ENCODE measurements around the gene UBE4B. TPM values are rescaled to one million over a fixed set of nuclear protein-coding genes. Genes with fewer than 3 reads are reported as not detected.

UBE4B gene
- total RNA-seq, 1 donor from 2014 or later: 54.8 TPM

- H3K27ac Mint-ChIP-seq (ENCODE audit: unreplicated experiment): no peak overlapping the region
- no peak for DNase-seq (ENCODE audit: low spot score)
- no peaks in the 10 kb centered on the region for H3K4me1 Mint-ChIP-seq (ENCODE audit: unreplicated experiment)
- H3K9me3 Mint-ChIP-seq (ENCODE audit: unreplicated experiment): no peaks in the 10 kb centered on the region
- no peak for TF ChIP-seq CTCF (IDR thresholded peaks at IDR 0.05; ENCODE audit: unreplicated experiment)
- H3K27me3 Mint-ChIP-seq (ENCODE audit: unreplicated experiment): no peaks in the 10 kb centered on the region
- no peak overlapping the region for H3K4me3 Mint-ChIP-seq (ENCODE audit: unreplicated experiment)
- peaks cover 21% of the 10 kb centered on the region for H3K36me3 Mint-ChIP-seq (ENCODE audit: low read depth, unreplicated experiment)
Measured at GRCh38 chr1:10132852-10133251, 100.1 kb downstream of the UBE4B start.

GRCh38 chr1:10140981-10141380 lies 108.2 kb downstream of the UBE4B start:
- TF ChIP-seq CTCF (IDR thresholded peaks at IDR 0.05; ENCODE audit: unreplicated experiment): no peak
- Mint-ChIP-seq H3K27ac (ENCODE audit: unreplicated experiment) (no peak overlapping the region), H3K27me3 (ENCODE audit: unreplicated experiment) (no peaks in the 10 kb centered on the region), H3K36me3 (ENCODE audit: low read depth, unreplicated experiment) (peaks cover 15% of the 10 kb centered on the region), H3K9me3 (ENCODE audit: unreplicated experiment) (no peaks in the 10 kb centered on the region), H3K4me1 (ENCODE audit: unreplicated experiment) (no peaks in the 10 kb centered on the region), H3K4me3 (ENCODE audit: unreplicated experiment) (no peak overlapping the region)
- DNase-seq (ENCODE audit: low spot score): no peak

- H3K36me3 Mint-ChIP-seq (ENCODE audit: low read depth, unreplicated experiment): peaks cover 8% of the 10 kb centered on the region
- H3K4me1 Mint-ChIP-seq (ENCODE audit: unreplicated experiment): peaks cover 4% of the 10 kb centered on the region
- H3K4me3 Mint-ChIP-seq (ENCODE audit: unreplicated experiment): no peak overlapping the region
- H3K27ac Mint-ChIP-seq (ENCODE audit: unreplicated experiment): no peak overlapping the region
- no peaks in the 10 kb centered on the region for H3K27me3 Mint-ChIP-seq (ENCODE audit: unreplicated experiment)
- no peak for DNase-seq (ENCODE audit: low spot score)
- no peak for TF ChIP-seq CTCF (IDR thresholded peaks at IDR 0.05; ENCODE audit: unreplicated experiment)
- no peaks in the 10 kb centered on the region for H3K9me3 Mint-ChIP-seq (ENCODE audit: unreplicated experiment)
Measured at GRCh38 chr1:10143961-10144485, 111.3 kb downstream of the UBE4B start.

- Mint-ChIP-seq H3K36me3 (ENCODE audit: low read depth, unreplicated experiment) (peaks cover 12% of the 10 kb centered on the region), H3K27me3 (ENCODE audit: unreplicated experiment) (no peaks in the 10 kb centered on the region), H3K9me3 (ENCODE audit: unreplicated experiment) (no peaks in the 10 kb centered on the region)
Measured at GRCh38 chr1:10146391-10146790, 113.6 kb downstream of the UBE4B start.

More at GRCh38 chr1:10146391-10146790, 113.6 kb downstream of the UBE4B start:
- TF ChIP-seq CTCF (IDR thresholded peaks at IDR 0.05; ENCODE audit: unreplicated experiment): no peak
- peaks cover 4% of the 10 kb centered on the region for H3K4me1 Mint-ChIP-seq (ENCODE audit: unreplicated experiment)
- no peak for DNase-seq (ENCODE audit: low spot score)
- no peak overlapping the region for H3K4me3 Mint-ChIP-seq (ENCODE audit: unreplicated experiment)
- no peak overlapping the region for H3K27ac Mint-ChIP-seq (ENCODE audit: unreplicated experiment)
